ENCODE results near the gene ABCE1.

GRCh38 chr4:145176641-145177432 is 78.7 kb downstream of the ABCE1 start:
- TF ChIP-seq FOXK2 (IDR thresholded peaks at IDR 0.05) (no peak), SP1 (IDR thresholded peaks at IDR 0.05) (no peak), ELF4 (IDR thresholded peaks at IDR 0.05) (no peak), NFRKB (IDR thresholded peaks at IDR 0.05) (no peak), LEF1 (IDR thresholded peaks at IDR 0.05; ENCODE audit: borderline replicate concordance) (no peak), FOXM1 (IDR thresholded peaks at IDR 0.05; ENCODE audit: borderline replicate concordance) (no peak), L3MBTL2 (conservative IDR thresholded peaks at IDR 0.05) (no peak), BHLHE40 (IDR thresholded peaks at IDR 0.05; ENCODE audit: borderline replicate concordance) (no peak), CTBP1 (IDR thresholded peaks at IDR 0.05; ENCODE audit: borderline replicate concordance) (no peak)
- TF ChIP-seq, protein P1, sequence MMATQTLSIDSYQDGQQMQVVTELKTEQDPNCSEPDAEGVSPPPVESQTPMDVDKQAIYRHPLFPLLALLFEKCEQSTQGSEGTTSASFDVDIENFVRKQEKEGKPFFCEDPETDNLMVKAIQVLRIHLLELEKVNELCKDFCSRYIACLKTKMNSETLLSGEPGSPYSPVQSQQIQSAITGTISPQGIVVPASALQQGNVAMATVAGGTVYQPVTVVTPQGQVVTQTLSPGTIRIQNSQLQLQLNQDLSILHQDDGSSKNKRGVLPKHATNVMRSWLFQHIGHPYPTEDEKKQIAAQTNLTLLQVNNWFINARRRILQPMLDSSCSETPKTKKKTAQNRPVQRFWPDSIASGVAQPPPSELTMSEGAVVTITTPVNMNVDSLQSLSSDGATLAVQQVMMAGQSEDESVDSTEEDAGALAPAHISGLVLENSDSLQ (IDR thresholded peaks at IDR 0.05), result no peak
